CD8-positive, alpha-beta memory T cell (primary cell): Measurements from ENCODE around the gene BCL2L2. TPM values are rescaled to one million over a fixed set of nuclear protein-coding genes. Genes with fewer than 3 reads are reported as not detected.

ENCODE experiments used
- CTCF ChIA-PET: fragments of 350-600 bp; sonication (Branson Sonifier 250); formaldehyde crosslinking; loops from one replicate; lab custom pipeline; 2021; ENCODE audit warnings: antibody characterized with exemption; lab: Charles Lee
- POLR2A ChIA-PET: fragments of 350-600 bp; sonication (Branson Sonifier 250); formaldehyde crosslinking; loops from one replicate; lab custom pipeline; 2021; ENCODE audit warnings: antibody characterized with exemption; lab: Charles Lee
- DNase-seq, 5 donors: peaks; one replicate each; pipeline versions ENCODE4 v3.0.0 to v3.0.0-alpha.2; 2020 to 2022; ENCODE audit warnings: mixed read lengths in 1 of 5
- H3K27ac ChIP-seq: one replicate; pipeline ENCODE4 v1.7.0; 2013; ENCODE audit warnings: low read depth, mild to moderate bottlenecking, low read length, moderate library complexity
- H3K27me3 ChIP-seq: 2 replicates; pipeline ENCODE4 v1.7.0; 2013; ENCODE audit warnings: low read length, mild to moderate bottlenecking; ENCODE audit not compliant: insufficient read depth, poor library complexity, severe bottlenecking
- H3K36me3 ChIP-seq: 2 replicates; pipeline ENCODE4 v1.7.0; 2013; ENCODE audit warnings: mild to moderate bottlenecking, low read length, moderate library complexity; ENCODE audit not compliant: insufficient read depth
- H3K4me1 ChIP-seq: 2 replicates; pipeline ENCODE4 v1.7.0; 2013; ENCODE audit warnings: mild to moderate bottlenecking, low read length, moderate library complexity; ENCODE audit not compliant: insufficient read depth
- H3K4me3 ChIP-seq: 2 replicates; pipeline ENCODE4 v1.7.0; 2013; ENCODE audit warnings: mild to moderate bottlenecking, low read length
- H3K9me3 ChIP-seq: 2 replicates; pipeline ENCODE4 v1.7.0; 2013; ENCODE audit warnings: mild to moderate bottlenecking, low read length
- H3K27ac Mint-ChIP-seq, 8 donors: one replicate each; pipeline ENCODE4 v1.8.0; 2020 to 2021; ENCODE audit warnings: mixed read lengths in 8 of 8, mild to moderate bottlenecking in 6 of 8, inconsistent platforms in 3 of 8, moderate library complexity in 3 of 8
- H3K27me3 Mint-ChIP-seq, 2 donors: one replicate each; pipeline ENCODE4 v1.8.0; 2020 to 2021; ENCODE audit warnings: mixed read lengths in 2 of 2, mild to moderate bottlenecking in 1 of 2, moderate library complexity in 1 of 2
- H3K36me3 Mint-ChIP-seq, 3 donors: one replicate each; pipeline ENCODE4 v1.8.0; 2020 to 2021; ENCODE audit warnings: mixed read lengths in 3 of 3, inconsistent platforms in 1 of 3, mild to moderate bottlenecking in 1 of 3
- H3K4me1 Mint-ChIP-seq, 3 donors: one replicate each; pipeline ENCODE4 v1.8.0; 2020 to 2021; ENCODE audit warnings: mixed read lengths in 3 of 3, inconsistent platforms in 1 of 3, mild to moderate bottlenecking in 1 of 3
- H3K4me3 Mint-ChIP-seq, 7 donors: one replicate each; pipeline ENCODE4 v1.8.0; 2020 to 2021; ENCODE audit warnings: mixed read lengths in 7 of 7, mild to moderate bottlenecking in 6 of 7, moderate library complexity in 4 of 7, inconsistent platforms in 2 of 7
- H3K9me3 Mint-ChIP-seq, 5 donors: one replicate each; pipeline ENCODE4 v1.8.0; 2020 to 2022; ENCODE audit warnings: mixed read lengths in 5 of 5, mild to moderate bottlenecking in 3 of 5, moderate library complexity in 2 of 5, inconsistent platforms in 1 of 5
- polyA plus RNA-seq: library from polyadenylated mRNA; unstranded; fragments of 300-500 nt; fragmentation: Illumina TruSeq; gene quantifications from one replicate; pipeline ENCODE4 v1.2.3, GENCODE V29; 2021
- total RNA-seq, 2 experiments: library from RNA; stranded (reverse); gene quantifications; one replicate each; pipeline ENCODE4 v1.2.3, GENCODE V29; 2021

BCL2L2 gene
- total and polyA plus RNA-seq, 3 experiments from 2014 or later, result 0.29 to 1.0 (median 0.86) TPM

DNA sequence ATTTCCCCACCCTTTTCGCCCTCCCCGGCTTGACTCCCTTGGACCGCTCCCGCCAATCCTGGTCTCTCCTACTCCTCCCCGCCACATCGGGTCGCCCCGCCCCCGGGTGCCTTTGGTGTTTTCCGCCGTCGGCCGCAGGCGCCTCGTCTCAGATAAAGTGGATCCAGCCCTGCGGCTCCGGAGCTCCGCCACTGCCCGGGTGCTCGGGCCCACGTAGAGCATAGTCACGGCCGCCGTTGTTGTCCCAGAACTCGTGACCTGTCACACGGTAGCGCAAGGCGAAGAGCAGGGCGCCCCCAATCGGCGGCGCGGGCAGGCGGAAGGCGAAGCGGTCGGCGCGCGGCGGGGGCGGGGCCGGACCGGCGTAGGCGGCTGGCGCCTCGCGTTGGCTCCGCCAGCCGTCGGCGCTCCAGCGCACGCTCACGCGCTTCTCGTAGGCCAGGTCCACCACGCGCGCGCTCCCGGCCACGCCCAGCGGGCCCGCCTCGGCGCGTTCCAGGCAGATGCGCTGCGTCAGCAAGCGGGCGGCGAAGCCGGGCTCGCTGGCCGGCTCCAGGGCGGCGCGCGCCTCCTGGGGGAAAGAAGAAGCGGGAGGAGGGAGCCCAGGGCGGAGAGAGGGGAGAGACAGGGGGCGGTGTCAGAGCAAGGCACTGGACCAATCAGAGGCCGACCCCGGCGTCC is 5.2 kb upstream of the BCL2L2 start:
- DNase-seq, result peak; percentile 93 to 99 (median 97)
- H3K27ac ChIP-seq, result peak overlapping the region; percentile 96
- H3K4me1 Mint-ChIP-seq, result peaks cover 17 to 30% (median 28%) of the 10 kb centered on the region in 3 donors
- CTCF ChIA-PET, result interaction anchor here (0.7 to 4.3 kb wide), 16 partner anchors 9 to 845 kb away, joined by 3 to 52 read pairs (median 4); partner anchors contain the start of genes ACIN1, C14orf119, HOMEZ and PABPN1
- peaks cover 5% of the 10 kb centered on the region for H3K36me3 ChIP-seq
- peaks cover 21% of the 10 kb centered on the region for H3K4me1 ChIP-seq
- peaks cover 10 to 12% of the 10 kb centered on the region in 2 donors for H3K27me3 Mint-ChIP-seq
- H3K36me3 Mint-ChIP-seq, result peaks cover 0 to 24% (median 0%) of the 10 kb centered on the region in 3 donors
- peak overlapping the region; percentile 86 to 98 (median 95) for H3K4me3 Mint-ChIP-seq
- peaks cover 3% of the 10 kb centered on the region for H3K27me3 ChIP-seq
- peak overlapping the region; percentile 91 to 99 (median 96) for H3K27ac Mint-ChIP-seq
- POLR2A ChIA-PET, result interaction anchor here (1.0 to 5.4 kb wide), 7 partner anchors 14 to 206 kb away, joined by 3 to 146 read pairs (median 10); partner anchors contain the start of genes ACIN1, C14orf119, HOMEZ and PABPN1
- peak overlapping the region; percentile 96 for H3K4me3 ChIP-seq
- no peaks in the 10 kb centered on the region for H3K9me3 ChIP-seq
- no peaks in the 10 kb centered on the region for H3K9me3 Mint-ChIP-seq

GRCh38 chr14:23301969-23302289 is 4.7 kb upstream of the BCL2L2 start:
- POLR2A ChIA-PET, result interaction anchor here (1.2 to 5.4 kb wide), 8 partner anchors 11 to 207 kb away, joined by 3 to 146 read pairs (median 8); partner anchors contain the start of genes ACIN1, C14orf119, HOMEZ and PABPN1
- H3K36me3 Mint-ChIP-seq, result peaks cover 0 to 19% (median 0%) of the 10 kb centered on the region in 3 donors
- H3K4me1 ChIP-seq, result peaks cover 21% of the 10 kb centered on the region
- no peaks in the 10 kb centered on the region for H3K9me3 ChIP-seq
- peaks cover 17 to 30% (median 28%) of the 10 kb centered on the region in 3 donors for H3K4me1 Mint-ChIP-seq
- H3K4me3 Mint-ChIP-seq, result peak overlapping the region; percentile 86 to 98 (median 95)
- peak overlapping the region; percentile 96 for H3K4me3 ChIP-seq
- peaks cover 8% of the 10 kb centered on the region for H3K27me3 ChIP-seq
- peak overlapping the region; percentile 91 to 99 (median 92) for H3K27ac Mint-ChIP-seq
- DNase-seq, result peak in 1 of 5 donors; percentile 56
- H3K36me3 ChIP-seq, result peaks cover 5% of the 10 kb centered on the region
- CTCF ChIA-PET, result interaction anchor here (1.0 to 4.3 kb wide), 12 partner anchors 10 to 845 kb away, joined by 3 to 52 read pairs (median 4); partner anchors contain the start of genes ACIN1, C14orf119, HOMEZ and PABPN1
- H3K27me3 Mint-ChIP-seq, result peaks cover 10 to 14% of the 10 kb centered on the region in 2 donors
- H3K9me3 Mint-ChIP-seq, result no peaks in the 10 kb centered on the region
- peak overlapping the region; percentile 96 for H3K27ac ChIP-seq

GRCh38 chr14:23302290-23303225 is 4.1 kb upstream of the BCL2L2 start, which contains the start of gene PPP1R3E:
Gene PPP1R3E, minus strand, starts transcription at chr14:23302859. Its CDS starts 283 bp downstream, at chr14:23302576.
- Histone ChIP-seq H3K4me3 (peak within 1 kb of the TSS; percentile 96), H3K4me1 (peaks cover 21% of the 10 kb centered on the region), H3K36me3 (peaks cover 5% of the 10 kb centered on the region), H3K27me3 (peaks cover 10% of the 10 kb centered on the region), H3K27ac (peak within 1 kb of the TSS; percentile 96), H3K9me3 (no peaks in the 10 kb centered on the region)
- Mint-ChIP-seq H3K4me1 (peaks cover 17 to 30% (median 28%) of the 10 kb centered on the region in 3 donors), H3K27me3 (peaks cover 16 to 20% of the 10 kb centered on the region in 2 donors), H3K36me3 (peaks cover 0 to 14% (median 0%) of the 10 kb centered on the region in 3 donors), H3K27ac (peak within 1 kb of the TSS; percentile 92 to 100 (median 99)), H3K9me3 (no peaks in the 10 kb centered on the region), H3K4me3 (peak within 1 kb of the TSS; percentile 95 to 99 (median 97))
- ChIA-PET POLR2A (interaction anchor here (0.5 to 5.4 kb wide), 10 partner anchors 10 to 249 kb away, joined by 3 to 146 read pairs (median 6); partner anchors contain the start of genes ACIN1, C14orf119, HOMEZ and PABPN1), CTCF (interaction anchor here (0.9 to 4.3 kb wide), 12 partner anchors 9 to 844 kb away, joined by 3 to 52 read pairs (median 4); partner anchors contain the start of genes ACIN1, C14orf119, HOMEZ and PABPN1)
- peak; percentile 78 to 91 (median 82) for DNase-seq

DNA sequence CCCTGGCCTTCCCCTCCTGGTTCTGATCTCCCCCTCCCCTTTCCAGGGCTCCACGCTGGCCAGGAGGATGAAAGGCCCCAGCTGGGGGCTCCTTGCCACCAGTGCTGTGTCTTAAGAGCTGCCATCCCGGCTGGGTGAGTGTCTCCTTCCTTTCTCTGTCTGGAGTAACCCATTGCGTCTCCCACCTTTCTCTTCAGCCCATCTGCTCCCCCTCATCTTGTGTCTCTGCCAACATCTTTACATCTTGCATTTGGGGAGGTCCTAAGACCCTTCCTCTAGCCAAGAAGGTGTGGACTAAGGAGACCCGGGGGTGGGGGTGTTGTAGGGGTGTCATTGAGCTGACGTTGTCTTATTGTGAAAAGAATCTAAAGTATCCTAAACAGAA is 505 bp downstream of the BCL2L2 start:
- H3K4me1 Mint-ChIP-seq, result peaks cover 5 to 12% (median 9%) of the 10 kb centered on the region in 3 donors
- H3K27ac Mint-ChIP-seq, result no peak overlapping the region
- Histone ChIP-seq H3K4me1 (peaks cover 8% of the 10 kb centered on the region), H3K27me3 (peaks cover 12% of the 10 kb centered on the region), H3K36me3 (no peaks in the 10 kb centered on the region), H3K27ac (peak overlapping the region; percentile 71), H3K4me3 (no peak overlapping the region), H3K9me3 (no peaks in the 10 kb centered on the region)
- H3K4me3 Mint-ChIP-seq, result peak overlapping the region in 1 of 7 donors; percentile 15
- CTCF ChIA-PET, result interaction anchor here (1.2 kb wide), 1 partner anchor 14 kb away, joined by 5 read pairs; the partner anchor contains the start of gene PABPN1
- H3K27me3 Mint-ChIP-seq, result peaks cover 18 to 52% of the 10 kb centered on the region in 2 donors
- H3K9me3 Mint-ChIP-seq, result no peaks in the 10 kb centered on the region
- peaks cover 0 to 4% (median 3%) of the 10 kb centered on the region in 3 donors for H3K36me3 Mint-ChIP-seq
- POLR2A ChIA-PET, result interaction anchor here (1.0 kb wide), 1 partner anchor 15 kb away, joined by 3 read pairs; no protein-coding TSS in a partner anchor
- DNase-seq, result no peak

DNA sequence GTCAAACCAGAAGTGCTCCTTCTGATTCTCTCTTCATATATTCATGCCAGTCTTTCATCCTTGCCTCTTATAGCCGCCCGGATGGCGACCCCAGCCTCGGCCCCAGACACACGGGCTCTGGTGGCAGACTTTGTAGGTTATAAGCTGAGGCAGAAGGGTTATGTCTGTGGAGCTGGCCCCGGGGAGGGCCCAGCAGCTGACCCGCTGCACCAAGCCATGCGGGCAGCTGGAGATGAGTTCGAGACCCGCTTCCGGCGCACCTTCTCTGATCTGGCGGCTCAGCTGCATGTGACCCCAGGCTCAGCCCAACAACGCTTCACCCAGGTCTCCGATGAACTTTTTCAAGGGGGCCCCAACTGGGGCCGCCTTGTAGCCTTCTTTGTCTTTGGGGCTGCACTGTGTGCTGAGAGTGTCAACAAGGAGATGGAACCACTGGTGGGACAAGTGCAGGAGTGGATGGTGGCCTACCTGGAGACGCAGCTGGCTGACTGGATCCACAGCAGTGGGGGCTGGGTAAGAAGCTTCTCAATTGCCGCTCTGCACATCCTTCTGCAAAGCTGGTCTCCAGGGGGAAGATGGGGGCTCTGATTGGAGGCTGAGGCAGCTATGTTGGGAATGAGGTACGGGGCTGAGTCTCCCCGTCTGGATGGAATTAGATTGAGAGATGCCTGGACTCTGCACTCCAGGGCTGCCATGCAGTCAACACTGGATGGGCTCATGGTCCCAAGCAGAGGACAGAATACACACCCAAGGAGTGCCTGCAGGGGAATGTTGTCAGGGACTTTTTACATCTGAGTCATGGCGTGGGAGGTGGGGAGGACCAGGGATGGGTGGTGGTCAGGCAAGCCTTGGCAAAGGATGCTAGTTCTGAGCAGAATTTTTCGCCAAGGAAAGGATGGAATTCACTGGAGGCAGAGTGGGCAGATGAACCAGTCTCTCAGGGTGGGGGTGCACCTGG is 1.3 kb downstream of the BCL2L2 start:
- ChIA-PET POLR2A (interaction anchor here (1.0 kb wide), 1 partner anchor 14 kb away, joined by 3 read pairs; no protein-coding TSS in a partner anchor), CTCF (interaction anchor here (1.2 to 1.6 kb wide), 2 partner anchors 13 to 72 kb away, joined by 4 to 5 read pairs; partner anchors contain the start of gene PABPN1)
- DNase-seq, result no peak
- H3K4me3 ChIP-seq, result no peak overlapping the region
- no peaks in the 10 kb centered on the region for H3K9me3 ChIP-seq
- Mint-ChIP-seq H3K36me3 (peaks cover 0 to 4% (median 0%) of the 10 kb centered on the region in 3 donors), H3K4me1 (peaks cover 2 to 6% (median 3%) of the 10 kb centered on the region in 3 donors), H3K9me3 (no peaks in the 10 kb centered on the region), H3K27ac (peak overlapping the region in 2 of 8 donors; percentile 27 to 63), H3K27me3 (peaks cover 19 to 55% of the 10 kb centered on the region in 2 donors), H3K4me3 (peak overlapping the region in 1 of 7 donors; percentile 15)
- H3K4me1 ChIP-seq, result peaks cover 8% of the 10 kb centered on the region
- peaks cover 12% of the 10 kb centered on the region for H3K27me3 ChIP-seq
- H3K36me3 ChIP-seq, result no peaks in the 10 kb centered on the region
- peak overlapping the region; percentile 71 for H3K27ac ChIP-seq

- Mint-ChIP-seq H3K36me3 (peaks cover 0 to 4% (median 0%) of the 10 kb centered on the region in 3 donors), H3K4me3 (peak overlapping the region in 1 of 7 donors; percentile 33), H3K27me3 (peaks cover 19 to 55% of the 10 kb centered on the region in 2 donors), H3K4me1 (no peaks in the 10 kb centered on the region), H3K27ac (peak overlapping the region in 2 of 8 donors; percentile 21 to 88), H3K9me3 (no peaks in the 10 kb centered on the region)
- H3K4me1 ChIP-seq, result no peaks in the 10 kb centered on the region
- ChIA-PET POLR2A (no interaction called here), CTCF (interaction anchor here (0.9 to 1.6 kb wide), 2 partner anchors 10 to 71 kb away, joined by 3 to 4 read pairs; no protein-coding TSS in a partner anchor)
- H3K27ac ChIP-seq, result no peak overlapping the region
- no peaks in the 10 kb centered on the region for H3K36me3 ChIP-seq
- no peak for DNase-seq
- H3K4me3 ChIP-seq, result no peak overlapping the region
- no peaks in the 10 kb centered on the region for H3K9me3 ChIP-seq
- H3K27me3 ChIP-seq, result peaks cover 12% of the 10 kb centered on the region
Observed at GRCh38 chr14:23308721-23309445, 2.2 kb downstream of the BCL2L2 start.
